Osteoblast (primary cell): ENCODE results near the gene ETDB. TPM values are rescaled to one million over a fixed set of nuclear protein-coding genes. Genes with fewer than 3 reads are reported as not detected.
"Not testable (repeated sequence)": the region's sequence is repeated elsewhere in the genome, so short reads cannot be mapped to it uniquely, and the experiment has no call there.

ENCODE experiments used
- DNase-seq: peaks from one replicate; pipeline ENCODE4 v3.0.0; 2011; ENCODE audit warnings: low spot score, mixed read lengths; ENCODE audit not compliant: insufficient read length; ENCODE audit errors: missing footprints
- H2AFZ ChIP-seq: 2 replicates; pipeline ENCODE4 v1.6.0; 2011; ENCODE audit warnings: mild to moderate bottlenecking, low read length
- H3K27ac ChIP-seq: 2 replicates; pipeline ENCODE4 v1.5.1; 2011; ENCODE audit warnings: mild to moderate bottlenecking, low read depth, low read length, moderate library complexity
- H3K27me3 ChIP-seq: 2 replicates; pipeline ENCODE4 v1.6.0; 2012; ENCODE audit warnings: mild to moderate bottlenecking, control low read depth, inconsistent platforms, low read length, moderate library complexity; ENCODE audit not compliant: insufficient read depth
- H3K36me3 ChIP-seq: 2 replicates; pipeline ENCODE4 v1.5.1; 2011; ENCODE audit warnings: mild to moderate bottlenecking, low read length, control low read depth, moderate library complexity; ENCODE audit not compliant: insufficient read depth
- H3K4me1 ChIP-seq: 2 replicates; pipeline ENCODE4 v1.5.1; 2011; ENCODE audit warnings: mild to moderate bottlenecking, low read length, control low read depth, moderate library complexity; ENCODE audit not compliant: insufficient read depth
- H3K4me2 ChIP-seq: 2 replicates; pipeline ENCODE4 v1.6.0; 2011; ENCODE audit warnings: mild to moderate bottlenecking, low read length; ENCODE audit not compliant: insufficient read depth
- H3K4me3 ChIP-seq: fragments of 200-600 bp; sonication (generic); 3 replicates; pipeline ENCODE4 v1.5.1; 2012; ENCODE audit warnings: mild to moderate bottlenecking, low read length, inconsistent platforms; ENCODE audit not compliant: insufficient read depth
- H3K79me2 ChIP-seq: 2 replicates; pipeline ENCODE4 v1.6.0; 2012; ENCODE audit warnings: mild to moderate bottlenecking, low read length, control low read depth, inconsistent platforms; ENCODE audit not compliant: insufficient read depth
- H3K9me3 ChIP-seq: 2 replicates; pipeline ENCODE4 v1.5.1; 2011; ENCODE audit warnings: low read depth, low read length, control low read depth
- H4K20me1 ChIP-seq: 2 replicates; pipeline ENCODE4 v1.6.0; 2012; ENCODE audit warnings: mild to moderate bottlenecking, low read length, control low read depth; ENCODE audit not compliant: insufficient read depth
- CTCF ChIP-seq: IDR thresholded peaks from 2 replicates; pipeline ENCODE4 v1.5.1; 2011; ENCODE audit warnings: mild to moderate bottlenecking, low read depth, low read length, moderate library complexity; ENCODE audit errors: extremely low read depth
- total RNA-seq: library from RNA; depleted of rRNA; stranded (reverse); fragments of >200 nt; gene quantifications from 2 replicates; pipeline ENCODE4 v1.2.3, GENCODE V29; 2012

ETDB gene
- not detected in 2 replicates for total RNA-seq

GRCh38 chrX:135120056-135120576 lies at the start of gene ETDB:
ETDB (minus strand) TSS chrX:135120526; CDS start chrX:135119261, 1,265 bp downstream.
- not testable (repeated sequence) for H3K4me2 ChIP-seq, H3K79me2 ChIP-seq, H3K27me3 ChIP-seq, DNase-seq, H3K4me3 ChIP-seq, H3K4me1 ChIP-seq, H3K9me3 ChIP-seq, H2AFZ ChIP-seq, H4K20me1 ChIP-seq, H3K27ac ChIP-seq, H3K36me3 ChIP-seq

DNA sequence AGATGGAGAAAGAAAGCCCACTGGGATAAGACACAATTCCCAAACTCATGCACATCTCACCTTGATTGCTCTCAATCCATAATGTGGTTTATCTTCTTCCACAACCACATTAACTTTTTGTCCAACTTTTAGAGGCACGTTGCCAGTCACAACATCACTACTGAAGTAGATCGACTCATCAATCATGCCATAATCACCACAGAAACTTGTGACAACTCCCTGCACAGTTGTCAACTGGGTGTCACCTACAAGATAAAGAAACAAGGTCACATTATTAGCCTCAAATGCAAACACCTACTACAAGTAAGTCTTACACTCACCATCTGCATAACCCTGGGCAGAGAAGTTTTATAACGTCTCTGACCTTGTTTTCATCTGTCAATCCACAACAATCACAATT lies 49.2 kb upstream of the ETDB start:
- H3K27me3 ChIP-seq, H3K36me3 ChIP-seq, H3K4me2 ChIP-seq, H3K27ac ChIP-seq, DNase-seq, H4K20me1 ChIP-seq, H3K4me3 ChIP-seq, H3K79me2 ChIP-seq, H3K4me1 ChIP-seq, H2AFZ ChIP-seq, H3K9me3 ChIP-seq: not testable (repeated sequence)

GRCh38 chrX:135168486-135168885 lies 48.2 kb upstream of the ETDB start:
- no peak overlapping the region for H3K4me2 ChIP-seq
- H3K27ac ChIP-seq = no peak overlapping the region
- no peak overlapping the region for H3K4me3 ChIP-seq
- no peak for TF ChIP-seq CTCF
- no peaks in the 10 kb centered on the region for H3K9me3 ChIP-seq
- H2AFZ ChIP-seq = no peak overlapping the region
- no peaks in the 10 kb centered on the region for H3K79me2 ChIP-seq
- H3K27me3 ChIP-seq = no peaks in the 10 kb centered on the region
- no peaks in the 10 kb centered on the region for H4K20me1 ChIP-seq
- no peaks in the 10 kb centered on the region for H3K4me1 ChIP-seq
- DNase-seq = no peak
- H3K36me3 ChIP-seq = no peaks in the 10 kb centered on the region

GRCh38 chrX:135154688-135155087 lies 34.4 kb upstream of the ETDB start:
- H3K9me3 ChIP-seq, H3K27ac ChIP-seq, DNase-seq, H3K4me2 ChIP-seq, H3K4me3 ChIP-seq, H3K79me2 ChIP-seq, H2AFZ ChIP-seq, H3K4me1 ChIP-seq, H3K36me3 ChIP-seq, H3K27me3 ChIP-seq, H4K20me1 ChIP-seq: not testable (repeated sequence)

DNA sequence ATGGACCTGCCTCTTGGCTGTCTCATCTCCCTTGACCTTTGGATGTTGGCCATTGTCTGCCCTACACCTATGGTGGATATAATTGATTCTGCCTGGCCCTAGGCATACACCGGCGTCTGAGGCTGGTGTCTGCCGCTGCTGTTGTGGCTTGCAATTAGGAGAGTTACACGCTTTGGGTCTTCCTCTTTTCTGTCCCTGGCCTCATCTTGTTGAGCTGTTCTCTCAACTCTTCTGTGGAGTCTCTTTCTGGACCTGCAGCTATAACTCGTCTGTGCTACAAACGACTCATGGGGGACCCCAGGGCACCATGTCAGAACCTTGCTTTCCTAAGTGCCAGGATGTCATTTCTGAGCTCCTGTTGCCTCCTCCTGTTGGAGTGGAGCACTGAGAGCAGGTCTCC lies 5.8 kb upstream of the ETDB start:
- not testable (repeated sequence) for H4K20me1 ChIP-seq, DNase-seq, H3K27ac ChIP-seq, H3K79me2 ChIP-seq, H3K4me2 ChIP-seq, H2AFZ ChIP-seq, H3K27me3 ChIP-seq, H3K4me1 ChIP-seq, H3K9me3 ChIP-seq, H3K36me3 ChIP-seq, H3K4me3 ChIP-seq

DNA sequence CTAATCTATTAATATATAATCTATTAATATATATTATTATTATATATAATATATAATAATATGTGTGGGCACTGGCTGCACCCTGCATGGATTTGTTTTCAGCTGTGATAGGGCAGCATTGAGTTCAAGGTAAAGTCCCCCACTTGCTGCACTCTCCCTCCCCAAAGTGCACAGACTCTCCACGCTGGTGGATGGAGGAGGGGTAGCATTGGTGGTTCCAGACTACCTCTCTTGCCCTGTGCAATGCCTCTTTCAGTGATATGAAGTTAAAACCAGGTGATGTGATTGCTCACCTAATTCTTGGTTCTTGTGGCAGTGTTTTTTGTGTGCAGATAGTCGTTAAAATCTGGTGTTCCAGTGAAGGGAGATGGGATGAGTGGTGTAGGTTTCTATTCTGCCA lies 4.3 kb downstream of the ETDB start:
- H3K9me3 ChIP-seq, H3K36me3 ChIP-seq, H2AFZ ChIP-seq, H3K27me3 ChIP-seq, H3K27ac ChIP-seq, DNase-seq, H3K4me1 ChIP-seq, H4K20me1 ChIP-seq, H3K4me3 ChIP-seq, H3K4me2 ChIP-seq, H3K79me2 ChIP-seq: not testable (repeated sequence)
